IMR-90 (cell line): ENCODE results near the gene RCOR3. TPM values are rescaled to one million over a fixed set of nuclear protein-coding genes. Genes with fewer than 3 reads are reported as not detected.

Experiments
- ATAC-seq: fragments of 200-7000 bp; cut with Tn5 transposase; 2 replicates; pipeline ENCODE4 v1.9.1; 2020; ENCODE audit warnings: low read depth, mild to moderate bottlenecking, moderate library complexity
- BruUV-seq: library from RNA; stranded (reverse); fragments of 400-500 nt; replicated peaks from 2 replicates; lab custom pipeline; 2021; lab: Mats Ljungman, UMichigan
- CTCF ChIA-PET: fragments of 300-600 bp; formaldehyde crosslinking; extraction: SDS; loops from one replicate; lab custom pipeline; 2021; ENCODE audit warnings: antibody characterized with exemption; lab: Yijun Ruan, JAX
- POLR2A ChIA-PET: fragments of 300-600 bp; sonication (Branson Sonifier 250); formaldehyde crosslinking; loops from one replicate; lab custom pipeline; 2022; ENCODE audit warnings: antibody characterized with exemption; ENCODE audit not compliant: unreplicated experiment; lab: Charles Lee
- DNase-seq: peaks from one replicate; pipeline ENCODE4 v3.0.0; 2013
- H2AFZ ChIP-seq: replicated peaks from 2 replicates; pipeline ENCODE3; 2013; ENCODE audit warnings: low read length, mild to moderate bottlenecking; ENCODE audit not compliant: poor library complexity
- H2AK5ac ChIP-seq: 2 replicates; pipeline ENCODE4 v1.6.1; 2013; ENCODE audit warnings: low read depth, low read length, inconsistent platforms
- H2AK9ac ChIP-seq: replicated peaks from 2 replicates; pipeline ENCODE3; 2013; ENCODE audit warnings: mild to moderate bottlenecking, low read depth, low read length, moderate library complexity; ENCODE audit not compliant: poor library complexity
- H2BK120ac ChIP-seq: 2 replicates; pipeline ENCODE4 v1.6.1; 2013; ENCODE audit warnings: low read depth, low read length, inconsistent platforms
- H2BK15ac ChIP-seq: 3 replicates; pipeline ENCODE4 v1.6.1; 2013; ENCODE audit warnings: low read depth, low read length, inconsistent platforms
- H2BK20ac ChIP-seq: 2 replicates; pipeline ENCODE4 v1.6.1; 2013; ENCODE audit warnings: low read depth, mild to moderate bottlenecking, inconsistent platforms, low read length, moderate library complexity
- H2BK5ac ChIP-seq: 2 replicates; pipeline ENCODE4 v1.6.1; 2013; ENCODE audit warnings: mild to moderate bottlenecking, low read depth, low read length, inconsistent platforms; ENCODE audit not compliant: poor library complexity, severe bottlenecking
- H3K14ac ChIP-seq: replicated peaks from 2 replicates; pipeline ENCODE4 v1.6.1; 2013; ENCODE audit warnings: low read depth, low read length, inconsistent platforms
- H3K18ac ChIP-seq: 2 replicates; pipeline ENCODE4 v1.6.1; 2013; ENCODE audit warnings: low read depth, low read length, control low read depth
- H3K23ac ChIP-seq: 2 replicates; pipeline ENCODE4 v1.6.1; 2013; ENCODE audit warnings: low read depth, low read length, inconsistent platforms
- H3K27ac ChIP-seq: 2 replicates; pipeline ENCODE4 v1.5.1; 2013; ENCODE audit warnings: mild to moderate bottlenecking, control low read depth, low read length; ENCODE audit not compliant: insufficient read depth
- H3K27me3 ChIP-seq: 2 replicates; pipeline ENCODE4 v1.6.1; 2013; ENCODE audit warnings: low read length; ENCODE audit not compliant: control insufficient read depth, insufficient read depth
- H3K36me3 ChIP-seq: 2 replicates; pipeline ENCODE4 v1.6.1; 2013; ENCODE audit warnings: low read length, mixed read lengths; ENCODE audit not compliant: control insufficient read depth, insufficient read depth
- H3K4ac ChIP-seq: 2 replicates; pipeline ENCODE4 v1.6.1; 2013; ENCODE audit warnings: low read depth, low read length, inconsistent platforms
- H3K4me1 ChIP-seq: 2 replicates; pipeline ENCODE4 v1.6.1; 2013; ENCODE audit warnings: low read length, mixed read lengths; ENCODE audit not compliant: control insufficient read depth, insufficient read depth
- H3K4me2 ChIP-seq: 2 replicates; pipeline ENCODE4 v1.6.1; 2013; ENCODE audit warnings: low read depth, mild to moderate bottlenecking, control low read depth, low read length, moderate library complexity
- H3K4me3 ChIP-seq: 2 replicates; pipeline ENCODE4 v1.5.1; 2013; ENCODE audit warnings: low read depth, mild to moderate bottlenecking, control low read depth, low read length, moderate library complexity; ENCODE audit not compliant: insufficient read depth
- H3K56ac ChIP-seq: 2 replicates; pipeline ENCODE4 v1.6.1; 2013; ENCODE audit warnings: low read length, inconsistent platforms; ENCODE audit not compliant: insufficient read depth; ENCODE audit errors: extremely low read depth
- H3K79me1 ChIP-seq, 2 experiments: 2 replicates each; pipeline ENCODE4 v1.6.1; 2013; ENCODE audit warnings: low read length in 2 of 2, inconsistent platforms in 1 of 2, low read depth in 1 of 2
- H3K9ac ChIP-seq: 2 replicates; pipeline ENCODE4 v1.6.1; 2013; ENCODE audit warnings: low read depth, low read length, control low read depth
- H3K9me1 ChIP-seq: 2 replicates; pipeline ENCODE4 v1.6.1; 2013; ENCODE audit warnings: low read length, inconsistent platforms; ENCODE audit not compliant: insufficient read depth
- H3K9me3 ChIP-seq: 2 replicates; pipeline ENCODE4 v1.6.1; 2013; ENCODE audit warnings: low read length; ENCODE audit not compliant: control insufficient read depth, insufficient read depth
- H4K20me1 ChIP-seq: 2 replicates; pipeline ENCODE4 v1.6.1; 2013; ENCODE audit warnings: low read length, inconsistent platforms; ENCODE audit not compliant: insufficient read depth
- H4K5ac ChIP-seq: 2 replicates; pipeline ENCODE4 v1.6.1; 2013; ENCODE audit warnings: mild to moderate bottlenecking, low read depth, low read length, control low read depth
- H4K8ac ChIP-seq, 2 experiments: 2 replicates each; pipeline ENCODE4 v1.6.1; 2013; ENCODE audit warnings: low read depth in 2 of 2, low read length in 2 of 2, control low read depth in 1 of 2, inconsistent platforms in 1 of 2
- H4K91ac ChIP-seq: 2 replicates; pipeline ENCODE4 v1.6.1; 2013; ENCODE audit warnings: low read depth, low read length, inconsistent platforms; ENCODE audit not compliant: insufficient read depth
- POLR2A ChIP-seq: IDR thresholded peaks from 2 replicates; pipeline ENCODE4 v1.6.1; 2012; ENCODE audit warnings: mild to moderate bottlenecking, low read depth, low read length
- RCOR1 ChIP-seq: IDR thresholded peaks from 2 replicates; pipeline ENCODE4 v1.6.1; 2012; ENCODE audit warnings: mild to moderate bottlenecking, low read length, improper control_type of control experiment; ENCODE audit not compliant: insufficient replicate concordance
- RFX5 ChIP-seq: IDR thresholded peaks from 2 replicates; pipeline ENCODE4 v1.8.0; 2012; ENCODE audit warnings: low read depth, mild to moderate bottlenecking, low read length, moderate library complexity
- USF2 ChIP-seq: fragments of 150-350 bp; IDR thresholded peaks from 2 replicates; pipeline ENCODE4 v1.6.1; 2017; ENCODE audit warnings: mild to moderate bottlenecking, antibody characterized with exemption, low read length, low read depth
- WGBS, 2 experiments: methylation state at CpG; one replicate each; pipeline versions ENCODE4 v1.1.5 to v1.1.7; 2013; ENCODE audit warnings: missing lambda C conversion rate in 2 of 2; ENCODE audit not compliant: insufficient read length in 1 of 2; ENCODE audit errors: extremely low coverage in 2 of 2; 5-methylcytosine and 5-hydroxymethylcytosine counted together
- dilution Hi-C: fragments of 300-500 bp; cut with HindIII; formaldehyde crosslinking; loops from one replicate; pipeline ENCODE4 v1.14.3; 2018; ENCODE audit warnings: low sequenced_read_pairs; ENCODE audit not compliant: unreplicated experiment
- in situ Hi-C: fragments of 300-500 bp; cut with MboI; formaldehyde crosslinking; loops from 3 replicates; pipeline ENCODE4 v1.14.3; 2019; ENCODE audit warnings: low sequenced_read_pairs, inconsistent platforms, mixed read lengths
- intact Hi-C: fragments of 100-400 bp; cut with micrococcal nuclease; formaldehyde crosslinking; loops from 2 replicates; pipeline ENCODE4 v1.10.0; 2022
- polyA plus RNA-seq, 3 experiments: library from polyadenylated mRNA; depleted of rRNA; stranded (reverse); fragments of >200 nt; gene quantifications; 2 replicates each; pipeline ENCODE4 v1.2.3, GENCODE V29; 2012; ENCODE audit warnings: low replicate concordance in 1 of 3
- total RNA-seq: library from RNA; depleted of rRNA; stranded (reverse); fragments of >200 nt; gene quantifications from 2 replicates; pipeline ENCODE4 v1.2.3, GENCODE V29; 2012

Gene RCOR3
- total and polyA plus RNA-seq, 2 of the 4 experiments (the other 2 are of a cell fraction): 8.1 to 16.4 TPM

GRCh38 chr1:211344152-211344618 is 85.0 kb downstream of the RCOR3 start:
- no peak overlapping the region for H3K9ac ChIP-seq
- H2BK5ac ChIP-seq: no peak overlapping the region
- dilution Hi-C loops (no loop called here), in situ Hi-C loops (no loop called here), intact Hi-C loops (no loop called here)
- no peak overlapping the region for H2AK5ac ChIP-seq
- no peak overlapping the region for H3K14ac ChIP-seq
- peaks cover 5% of the 10 kb centered on the region; the same call in 1 of the 2 replicates for H3K4me1 ChIP-seq
- no peak overlapping the region for H3K4ac ChIP-seq
- no peak overlapping the region for H3K23ac ChIP-seq
- ChIA-PET POLR2A (no interaction called here), CTCF (no interaction called here)
- no peak overlapping the region for H3K18ac ChIP-seq
- no peak overlapping the region for H2BK15ac ChIP-seq
- no peak overlapping the region for H3K4me2 ChIP-seq
- no peaks in the 10 kb centered on the region for H3K36me3 ChIP-seq
- no peak overlapping the region for H3K4me3 ChIP-seq
- no peak overlapping the region for H3K56ac ChIP-seq
- no peaks in the 10 kb centered on the region for H3K27me3 ChIP-seq
- no peak overlapping the region for H2AK9ac ChIP-seq
- no TSS peak for BruUV-seq
- WGBS, 2 experiments: no CpG with 5 or more reads among the region's 6 CpGs
- H3K79me1 ChIP-seq: peaks cover 32 to 57% of the 10 kb centered on the region in 2 experiments
- no peak overlapping the region for H2AFZ ChIP-seq
- DNase-seq: peak; percentile 32
- no peak overlapping the region for H3K27ac ChIP-seq
- no peaks in the 10 kb centered on the region for H3K9me3 ChIP-seq
- H3K9me1 ChIP-seq: peaks cover 11% of the 10 kb centered on the region; the same call in 1 of the 2 replicates
- H4K5ac ChIP-seq: no peak overlapping the region
- H2BK120ac ChIP-seq: no peak overlapping the region
- no peak for ATAC-seq
- no peak overlapping the region for H2BK20ac ChIP-seq
- H4K91ac ChIP-seq: no peak overlapping the region
- H4K20me1 ChIP-seq: peaks cover 58% of the 10 kb centered on the region
- H4K8ac ChIP-seq: no peak overlapping the region
- TF ChIP-seq POLR2A (no peak), RCOR1 (no peak), RFX5 (no peak), USF2 (peak; percentile 68)
